Gastroesophageal sphincter (tissue), 4 donors: ENCODE data around the gene TPI1. TPM values are rescaled to one million over a fixed set of nuclear protein-coding genes. Genes with fewer than 3 reads are reported as not detected.
"Not testable (repeated sequence)": the region's sequence is repeated elsewhere in the genome, so short reads cannot be mapped to it uniquely, and the experiment has no call there.

ENCODE experiments used
- ATAC-seq: fragments of 150-250 bp; one replicate; pipeline ENCODE4 v1.9.1; 2016; ENCODE audit warnings: mild to moderate bottlenecking, moderate library complexity
- H3K27ac ChIP-seq, 4 donors: fragments of 200-600 bp; sonication (generic) in 3 of 4; 1 replicate in 3 of 4; 2 replicates in 1 of 4; pipeline ENCODE4 v1.5.1; 2016 to 2019
- H3K27me3 ChIP-seq: fragments of 200-600 bp; sonication (generic); one replicate; pipeline ENCODE4 v1.5.1; 2019
- H3K36me3 ChIP-seq, 2 donors: fragments of 200-600 bp; sonication (generic); one replicate each; pipeline ENCODE4 v1.5.1; 2019; ENCODE audit warnings: control low read depth in 1 of 2
- H3K4me1 ChIP-seq, 3 donors: fragments of 200-600 bp; sonication (generic); 1 replicate in 2 of 3; 2 replicates in 1 of 3; pipeline ENCODE4 v1.5.1; 2016 to 2019; ENCODE audit warnings: control low read depth in 2 of 3
- H3K4me3 ChIP-seq, 2 donors: fragments of 200-600 bp; sonication (generic); one replicate each; pipeline ENCODE4 v1.5.1; 2019; ENCODE audit warnings: mild to moderate bottlenecking in 1 of 2, moderate library complexity in 1 of 2
- H3K9me3 ChIP-seq, 3 donors: fragments of 200-600 bp; sonication (generic); one replicate each; pipeline ENCODE4 v1.5.1; 2017 to 2019; ENCODE audit warnings: control low read depth in 2 of 3
- CTCF ChIP-seq, 4 experiments: fragments of 200-600 bp in 2 of 4; fragments of 450-650 bp in 2 of 4; sonication (generic) in 1 of 4; IDR thresholded peaks; one replicate each; pipeline ENCODE4 v1.5.1; 2017 to 2019; ENCODE audit warnings: antibody characterized with exemption in 4 of 4, mild to moderate bottlenecking in 2 of 4, moderate library complexity in 2 of 4
- EP300 ChIP-seq: sonication (generic); formaldehyde crosslinking; IDR thresholded peaks from one replicate; pipeline ENCODE4 v1.6.1; 2017; ENCODE audit warnings: antibody characterized with exemption, mild to moderate bottlenecking
- POLR2A ChIP-seq, 2 donors: fragments of 450-650 bp; IDR thresholded peaks; one replicate each; pipeline ENCODE4 v1.6.1; 2017; ENCODE audit warnings: antibody characterized with exemption in 2 of 2, mild to moderate bottlenecking in 2 of 2, moderate library complexity in 1 of 2
- POLR2AphosphoS5 ChIP-seq: sonication (generic); formaldehyde crosslinking; IDR thresholded peaks from one replicate; pipeline ENCODE4 v1.6.1; 2017; ENCODE audit warnings: antibody characterized with exemption
- WGBS, 2 donors: methylation state at CpG; one replicate each; pipeline ENCODE4 v1.1.5; 2018; ENCODE audit warnings: low coverage in 1 of 2; 5-methylcytosine and 5-hydroxymethylcytosine counted together
- total RNA-seq, 4 donors: library from RNA; depleted of rRNA; stranded (reverse); fragments of >200 nt; gene quantifications; one replicate each; pipeline ENCODE4 v1.1.0, GENCODE V29; 2016

Gene TPI1
- total RNA-seq, 4 donors from 2014 or later = 324 to 473 (median 392) TPM

GRCh38 chr12:6884539-6884938 is 17.2 kb downstream of the TPI1 start:
- no peak overlapping the region for H3K27ac ChIP-seq
- no peaks in the 10 kb centered on the region for H3K9me3 ChIP-seq
- H3K4me1 ChIP-seq = no peaks in the 10 kb centered on the region
- 73 to 75% methylated on average over 6 to 19 of the region's 22 CpGs for WGBS, 2 donors
- TF ChIP-seq POLR2AphosphoS5 = no peak
- TF ChIP-seq EP300 = no peak
- TF ChIP-seq POLR2A (IDR thresholded peaks at IDR 0.05) = no peak
- no peak for TF ChIP-seq CTCF (IDR thresholded peaks at IDR 0.05)
- H3K27me3 ChIP-seq = no peaks in the 10 kb centered on the region
- ATAC-seq = no peak
- no peak overlapping the region for H3K4me3 ChIP-seq
- H3K36me3 ChIP-seq = peaks cover 0 to 36% of the 10 kb centered on the region in 2 donors

GRCh38 chr12:6886206-6886999 is 19.1 kb downstream of the TPI1 start:
- ATAC-seq = not testable (repeated sequence)
- WGBS, 2 donors = 59 to 66% methylated on average over 5 to 6 of the region's 15 CpGs

GRCh38 chr12:6887460-6887859 is 20.1 kb downstream of the TPI1 start:
- Histone ChIP-seq H3K9me3 (no peaks in the 10 kb centered on the region), H3K4me1 (peaks cover 0 to 19% (median 4%) of the 10 kb centered on the region in 3 donors), H3K36me3 (peaks cover 0 to 33% of the 10 kb centered on the region in 2 donors), H3K27me3 (no peaks in the 10 kb centered on the region), H3K27ac (no peak overlapping the region), H3K4me3 (no peak overlapping the region)
- ATAC-seq = no peak
- WGBS, 2 donors = 77% methylated on average over 8 of the region's 8 CpGs; no CpG with 5 or more reads in 1 of the 2 donors
- TF ChIP-seq POLR2AphosphoS5 (no peak), POLR2A (IDR thresholded peaks at IDR 0.05) (no peak), EP300 (no peak), CTCF (IDR thresholded peaks at IDR 0.05) (no peak)

More at GRCh38 chr12:6886206-6886999, 19.1 kb downstream of the TPI1 start:
- H3K4me3 ChIP-seq, H3K9me3 ChIP-seq, H3K27ac ChIP-seq, H3K27me3 ChIP-seq: not testable (repeated sequence)
- peaks cover 0 to 36% of the 10 kb centered on the region in 2 donors for H3K36me3 ChIP-seq
- H3K4me1 ChIP-seq = peaks cover 0 to 10% (median 1%) of the 10 kb centered on the region in 3 donors

- no peak for ATAC-seq
- WGBS, 2 donors = 100% methylated on average over 1 to 2 of the region's 2 CpGs
- peaks cover 0 to 24% of the 10 kb centered on the region in 2 donors for H3K36me3 ChIP-seq
- H3K27me3 ChIP-seq = no peaks in the 10 kb centered on the region
- TF ChIP-seq EP300 (no peak), CTCF (IDR thresholded peaks at IDR 0.05) (no peak), POLR2AphosphoS5 (no peak), POLR2A (IDR thresholded peaks at IDR 0.05) (no peak)
- no peaks in the 10 kb centered on the region for H3K9me3 ChIP-seq
- peaks cover 0 to 19% (median 4%) of the 10 kb centered on the region in 3 donors for H3K4me1 ChIP-seq
- H3K4me3 ChIP-seq = no peak overlapping the region
- no peak overlapping the region for H3K27ac ChIP-seq
These were observed 21.0 kb downstream of the TPI1 start for GRCh38 chr12:6888360-6888759.

GRCh38 chr12:6888794-6889193 is 21.5 kb downstream of the TPI1 start:
- H3K27ac ChIP-seq, ATAC-seq, H3K4me3 ChIP-seq, H3K27me3 ChIP-seq, H3K9me3 ChIP-seq: not testable (repeated sequence)
- 71 to 74% methylated on average over 3 to 7 of the region's 7 CpGs for WGBS, 2 donors
- H3K36me3 ChIP-seq = peaks cover 0 to 19% of the 10 kb centered on the region in 2 donors
- peaks cover 0 to 19% (median 4%) of the 10 kb centered on the region in 3 donors for H3K4me1 ChIP-seq

- not testable (repeated sequence) for H3K36me3 ChIP-seq, H3K27me3 ChIP-seq, ATAC-seq, H3K9me3 ChIP-seq, H3K4me3 ChIP-seq
- WGBS, 2 donors = 91 to 94% methylated on average over 14 of the region's 21 CpGs
- Histone ChIP-seq H3K4me1 (peaks cover 0 to 19% (median 4%) of the 10 kb centered on the region in 3 donors), H3K27ac (peak overlapping the region; percentile 85 to 93 (median 91))
These were observed 22.6 kb downstream of the TPI1 start for GRCh38 chr12:6889775-6890573.
